DND-41 (cell line): ENCODE measurements around the gene SLC16A3.

ENCODE experiments used
- EZH2 ChIP-seq: IDR thresholded peaks from 3 replicates; pipeline ENCODE4 v1.6.1; 2012; ENCODE audit warnings: borderline replicate concordance, low read depth, mild to moderate bottlenecking, moderate library complexity, low read length, inconsistent platforms; ENCODE audit not compliant: severe bottlenecking
- TF ChIP-seq, protein P1 (sequence below): IDR thresholded peaks from 2 replicates; pipeline ENCODE4 v1.5.1; 2012; ENCODE audit warnings: borderline replicate concordance, low read length, moderate library complexity, mild to moderate bottlenecking; ENCODE audit not compliant: poor library complexity, severe bottlenecking; ENCODE audit errors: extremely low read depth

- no peak for TF ChIP-seq EZH2
- TF ChIP-seq, protein P1, sequence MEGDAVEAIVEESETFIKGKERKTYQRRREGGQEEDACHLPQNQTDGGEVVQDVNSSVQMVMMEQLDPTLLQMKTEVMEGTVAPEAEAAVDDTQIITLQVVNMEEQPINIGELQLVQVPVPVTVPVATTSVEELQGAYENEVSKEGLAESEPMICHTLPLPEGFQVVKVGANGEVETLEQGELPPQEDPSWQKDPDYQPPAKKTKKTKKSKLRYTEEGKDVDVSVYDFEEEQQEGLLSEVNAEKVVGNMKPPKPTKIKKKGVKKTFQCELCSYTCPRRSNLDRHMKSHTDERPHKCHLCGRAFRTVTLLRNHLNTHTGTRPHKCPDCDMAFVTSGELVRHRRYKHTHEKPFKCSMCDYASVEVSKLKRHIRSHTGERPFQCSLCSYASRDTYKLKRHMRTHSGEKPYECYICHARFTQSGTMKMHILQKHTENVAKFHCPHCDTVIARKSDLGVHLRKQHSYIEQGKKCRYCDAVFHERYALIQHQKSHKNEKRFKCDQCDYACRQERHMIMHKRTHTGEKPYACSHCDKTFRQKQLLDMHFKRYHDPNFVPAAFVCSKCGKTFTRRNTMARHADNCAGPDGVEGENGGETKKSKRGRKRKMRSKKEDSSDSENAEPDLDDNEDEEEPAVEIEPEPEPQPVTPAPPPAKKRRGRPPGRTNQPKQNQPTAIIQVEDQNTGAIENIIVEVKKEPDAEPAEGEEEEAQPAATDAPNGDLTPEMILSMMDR, result no peak
Observed at GRCh38 chr17:82215972-82216300, 12.9 kb upstream of the SLC16A3 start.
